Measurements from ENCODE around the gene CDC42EP3.

- TF ChIP-seq CTCF (IDR thresholded peaks at IDR 0.05; ENCODE audit: low read depth, low read length), result no peak
- TF ChIP-seq EZH2phosphoT487 (IDR thresholded peaks at IDR 0.05; ENCODE audit: low read depth), result no peak
These were observed 55.4 kb downstream of the CDC42EP3 start for GRCh38 chr2:37615804-37616676.

Measured in OCI-LY3 (cell line).